Right renal cortex interstitium (tissue), 3 donors: Measurements from ENCODE around the gene C1orf52. TPM values are rescaled to one million over a fixed set of nuclear protein-coding genes. Genes with fewer than 3 reads are reported as not detected.

ENCODE experiments used
- DNase-seq, 3 donors: peaks; one replicate each; pipeline ENCODE4 v3.0.0-alpha.2; 2013; ENCODE audit warnings: low read depth in 3 of 3, low spot score in 2 of 3
- polyA plus RNA-seq, 3 donors: library from polyadenylated mRNA; unstranded; fragments of 120-200 nt; gene quantifications; one replicate each; pipeline ENCODE4 v1.2.1, GENCODE V29; 2013; ENCODE audit not compliant: insufficient read length in 3 of 3

C1orf52 gene
- polyA plus RNA-seq, 3 donors, result 33.6 to 40.6 (median 37.8) TPM

GRCh38 chr1:85201340-85202091 is 57.9 kb downstream of the C1orf52 start:
- peak in 1 of 3 donors; percentile 59 for DNase-seq

- peak in 1 of 3 donors; percentile 29 for DNase-seq
Observed at GRCh38 chr1:85200463-85201339, 58.8 kb downstream of the C1orf52 start, which contains the start of gene SYDE2. SYDE2 (minus strand) TSS chr1:85201016; CDS start chr1:85200996, 20 bp downstream.

Other genes with a start within 250 kb of the C1orf52 start
- 1 to 10 TPM; 7.0 to 9.4 (median 7.5) TPM for gene MCOLN3, start 211.2 kb downstream of the C1orf52 start, polyA plus RNA-seq
- 1 to 10 TPM; 9.2 to 9.7 (median 9.6) TPM for gene SYDE2, start 58.6 kb downstream of the C1orf52 start, polyA plus RNA-seq
- 10 to 100 TPM; 22.2 to 25.4 (median 23.9) TPM for gene BCL10, start 17.0 kb upstream of the C1orf52 start, polyA plus RNA-seq
- 100 to 1,000 TPM; 126 to 140 (median 132) TPM for gene DDAH1, start 205.5 kb upstream of the C1orf52 start, polyA plus RNA-seq